OCI-LY7 (cell line): ENCODE measurements around the gene STAMBP. TPM values are rescaled to one million over a fixed set of nuclear protein-coding genes. Genes with fewer than 3 reads are reported as not detected.
A peak's percentile ranks its signal among the peaks of the same experiment; 100 is the strongest.

ENCODE experiments used
- BruUV-seq: library from RNA; stranded (reverse); fragments of 400-500 nt; replicated peaks from 2 replicates; lab custom pipeline; 2021; lab: Mats Ljungman, UMichigan
- CTCF ChIA-PET: fragments of 300-600 bp; sonication (Branson Sonifier 250); formaldehyde crosslinking; loops from one replicate; lab custom pipeline; 2022; ENCODE audit warnings: antibody characterized with exemption; ENCODE audit not compliant: unreplicated experiment; lab: Charles Lee
- POLR2A ChIA-PET: fragments of 300-600 bp; sonication (Branson Sonifier 250); formaldehyde crosslinking; loops from one replicate; lab custom pipeline; 2022; ENCODE audit warnings: antibody characterized with exemption; lab: Charles Lee
- DNase-seq: peaks from one replicate; pipeline ENCODE4 v3.0.0-alpha.2; 2015; ENCODE audit warnings: low spot score
- H2AFZ ChIP-seq: fragments of 200-600 bp; sonication (generic), shearing (Covaris generic); 2 replicates; pipeline ENCODE4 v1.6.1; 2014; ENCODE audit warnings: mild to moderate bottlenecking, antibody characterized with exemption, low read length, moderate library complexity
- H3K27ac ChIP-seq: fragments of 200-600 bp; sonication (generic); 2 replicates; pipeline ENCODE4 v1.5.1; 2014; ENCODE audit warnings: mixed run types, low read depth, mild to moderate bottlenecking, moderate library complexity, low read length, inconsistent platforms; ENCODE audit not compliant: poor library complexity, severe bottlenecking
- H3K36me3 ChIP-seq: fragments of 200-600 bp; sonication (generic); 2 replicates; pipeline ENCODE4 v1.6.1; 2014; ENCODE audit warnings: mild to moderate bottlenecking, antibody characterized with exemption, low read length, moderate library complexity, mixed read lengths; ENCODE audit not compliant: insufficient read depth
- H3K4me1 ChIP-seq: fragments of 200-600 bp; sonication (generic); 2 replicates; pipeline ENCODE4 v1.5.1; 2014; ENCODE audit warnings: mild to moderate bottlenecking, low read length; ENCODE audit not compliant: insufficient read depth, poor library complexity, severe bottlenecking
- H3K4me2 ChIP-seq: fragments of 200-600 bp; sonication (generic); 2 replicates; pipeline ENCODE4 v1.6.1; 2014; ENCODE audit warnings: mild to moderate bottlenecking, low read length
- H3K4me3 ChIP-seq: fragments of 200-600 bp; sonication (generic); 2 replicates; pipeline ENCODE4 v1.5.1; 2014; ENCODE audit warnings: mild to moderate bottlenecking, low read depth, low read length; ENCODE audit not compliant: poor library complexity, severe bottlenecking
- H3K79me2 ChIP-seq: fragments of 200-600 bp; sonication (generic); 2 replicates; pipeline ENCODE4 v1.6.1; 2016; ENCODE audit warnings: low read depth, mild to moderate bottlenecking, low read length, moderate library complexity, mixed read lengths; ENCODE audit not compliant: insufficient read depth
- H3K9me2 ChIP-seq: fragments of 200-600 bp; sonication (generic); 2 replicates; pipeline ENCODE4 v1.6.1; 2016; ENCODE audit warnings: mild to moderate bottlenecking, low read length, mixed read lengths; ENCODE audit not compliant: insufficient read depth
- H3K9me3 ChIP-seq: fragments of 200-600 bp; sonication (generic); 2 replicates; pipeline ENCODE4 v1.6.1; 2014; ENCODE audit warnings: mild to moderate bottlenecking, mixed run types, low read length, mixed read lengths
- H4K20me1 ChIP-seq: fragments of 200-600 bp; sonication (generic); 2 replicates; pipeline ENCODE4 v1.6.1; 2014; ENCODE audit warnings: mild to moderate bottlenecking, antibody characterized with exemption, low read length, moderate library complexity, mixed read lengths; ENCODE audit not compliant: insufficient read depth
- EZH2phosphoT487 ChIP-seq: fragments of 200-600 bp; sonication (generic); IDR thresholded peaks from 2 replicates; pipeline ENCODE4 v1.6.1; 2018; ENCODE audit warnings: low read depth, borderline replicate concordance, mild to moderate bottlenecking, mixed run types, antibody characterized with exemption, low read length, moderate library complexity, mixed read lengths
- intact Hi-C: fragments of 100-400 bp; cut with micrococcal nuclease; formaldehyde crosslinking; loops from one replicate; pipeline ENCODE4 v1.10.0; 2022; ENCODE audit not compliant: unreplicated experiment
- total RNA-seq, 2 experiments: library from RNA; depleted of rRNA in 1 of 2; stranded (reverse); fragments of >200 nt in 1 of 2; shearing (Covaris generic) in 1 of 2; gene quantifications; 2 replicates each; pipeline ENCODE4 v1.2.3, GENCODE V29; 2014 to 2022
- TF ChIP-seq, protein P1 (sequence below): fragments of 200-600 bp; sonication (generic); conservative IDR thresholded peaks from 2 replicates; pipeline ENCODE4 v1.5.1; 2014; ENCODE audit warnings: mild to moderate bottlenecking, antibody characterized with exemption, low read length, moderate library complexity, mixed read lengths

Gene STAMBP
- total RNA-seq, 2 experiments from 2014 or later = 27.2 to 43.7 TPM

DNA sequence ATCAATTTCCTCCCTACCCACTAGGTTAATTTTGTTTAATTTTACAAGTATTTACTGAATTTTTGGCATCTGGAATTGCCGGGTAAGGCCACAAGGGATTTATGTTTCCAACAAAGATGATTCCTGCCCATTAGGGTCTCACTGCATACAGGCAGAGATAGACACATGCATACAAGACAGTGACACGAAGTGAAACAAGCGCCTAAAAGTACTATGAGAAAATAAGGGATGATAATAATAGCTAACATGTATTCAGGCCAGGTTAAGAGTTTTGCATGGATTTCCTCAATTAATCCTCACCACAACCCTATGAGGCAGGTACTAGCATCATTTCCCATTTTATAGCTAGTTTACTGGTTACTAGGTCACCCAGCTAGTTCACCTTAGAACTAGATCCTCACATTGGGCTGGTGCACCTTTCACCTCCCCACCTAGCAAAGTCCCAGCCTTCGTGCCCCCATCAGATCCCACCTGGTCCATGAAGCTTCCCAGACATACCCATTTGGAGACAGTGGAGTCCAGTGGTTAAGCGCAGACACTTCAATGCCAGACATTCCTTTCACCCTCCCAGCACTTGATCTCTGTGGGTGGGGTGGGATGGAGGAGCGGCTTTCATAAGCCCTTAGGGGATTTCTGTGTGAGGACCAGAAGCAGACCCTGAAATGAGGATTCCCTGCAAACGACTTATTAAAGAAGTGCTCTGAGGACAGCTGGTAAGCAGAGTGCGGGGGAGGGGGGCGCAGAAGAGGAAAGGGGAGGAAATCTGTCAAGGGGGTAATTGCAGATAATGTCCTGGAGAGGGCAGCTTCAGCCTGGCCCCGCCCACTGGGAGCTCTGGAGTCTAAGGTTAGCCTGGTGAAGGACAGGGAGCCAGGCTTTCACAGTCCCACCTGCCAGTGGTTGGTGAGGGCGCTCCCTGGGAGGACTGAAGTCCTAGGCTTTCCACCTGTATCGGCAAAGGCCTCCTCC is 92.1 kb downstream of the STAMBP start:
- intact Hi-C loops = no loop called here
- Histone ChIP-seq H3K9me3 (peaks cover 6% of the 10 kb centered on the region; the same call in 1 of the 2 replicates), H3K79me2 (no peaks in the 10 kb centered on the region), H4K20me1 (no peaks in the 10 kb centered on the region), H3K4me2 (no peak overlapping the region), H3K4me1 (peaks cover 15% of the 10 kb centered on the region), H2AFZ (no peak overlapping the region), H3K9me2 (no peaks in the 10 kb centered on the region), H3K27ac (no peak overlapping the region), H3K36me3 (no peaks in the 10 kb centered on the region), H3K4me3 (no peak overlapping the region)
- DNase-seq = peak; percentile 49
- ChIA-PET POLR2A (interaction anchor here (0.6 to 1.5 kb wide), 3 partner anchors 10 to 47 kb away, joined by 3 to 4 read pairs (median 3); no protein-coding TSS in a partner anchor), CTCF (no interaction called here)
- BruUV-seq = no TSS peak
- TF ChIP-seq, protein P1, sequence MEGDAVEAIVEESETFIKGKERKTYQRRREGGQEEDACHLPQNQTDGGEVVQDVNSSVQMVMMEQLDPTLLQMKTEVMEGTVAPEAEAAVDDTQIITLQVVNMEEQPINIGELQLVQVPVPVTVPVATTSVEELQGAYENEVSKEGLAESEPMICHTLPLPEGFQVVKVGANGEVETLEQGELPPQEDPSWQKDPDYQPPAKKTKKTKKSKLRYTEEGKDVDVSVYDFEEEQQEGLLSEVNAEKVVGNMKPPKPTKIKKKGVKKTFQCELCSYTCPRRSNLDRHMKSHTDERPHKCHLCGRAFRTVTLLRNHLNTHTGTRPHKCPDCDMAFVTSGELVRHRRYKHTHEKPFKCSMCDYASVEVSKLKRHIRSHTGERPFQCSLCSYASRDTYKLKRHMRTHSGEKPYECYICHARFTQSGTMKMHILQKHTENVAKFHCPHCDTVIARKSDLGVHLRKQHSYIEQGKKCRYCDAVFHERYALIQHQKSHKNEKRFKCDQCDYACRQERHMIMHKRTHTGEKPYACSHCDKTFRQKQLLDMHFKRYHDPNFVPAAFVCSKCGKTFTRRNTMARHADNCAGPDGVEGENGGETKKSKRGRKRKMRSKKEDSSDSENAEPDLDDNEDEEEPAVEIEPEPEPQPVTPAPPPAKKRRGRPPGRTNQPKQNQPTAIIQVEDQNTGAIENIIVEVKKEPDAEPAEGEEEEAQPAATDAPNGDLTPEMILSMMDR = peak; percentile 57
- no peak for TF ChIP-seq EZH2phosphoT487

DNA sequence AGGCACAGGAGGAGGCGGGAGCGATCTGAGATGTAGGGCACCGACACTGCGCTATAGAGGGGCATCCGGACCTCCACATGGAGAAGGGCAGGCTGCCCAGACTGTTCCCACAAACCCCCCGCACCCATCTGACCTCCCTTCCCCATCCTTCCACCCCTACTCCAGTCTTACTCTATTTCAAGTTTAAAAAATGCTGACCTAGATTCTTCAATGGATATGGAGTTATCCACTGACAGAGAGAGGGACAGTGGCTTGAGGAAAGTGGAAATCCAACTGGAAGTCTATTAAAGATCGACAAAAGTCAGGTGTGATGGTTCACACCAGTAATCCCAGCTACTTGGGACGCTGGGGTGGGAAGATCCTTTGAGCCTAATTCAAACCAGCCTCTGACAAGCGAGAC is 92.8 kb downstream of the STAMBP start:
- H3K9me3 ChIP-seq = peaks cover 10% of the 10 kb centered on the region; the same call in 1 of the 2 replicates
- CTCF ChIA-PET = no interaction called here
- TF ChIP-seq EZH2phosphoT487 = no peak
- TF ChIP-seq, protein P1 = no peak
- H3K4me3 ChIP-seq = no peak overlapping the region
- H3K9me2 ChIP-seq = no peaks in the 10 kb centered on the region
- H4K20me1 ChIP-seq = no peaks in the 10 kb centered on the region
- H2AFZ ChIP-seq = no peak overlapping the region
- no peaks in the 10 kb centered on the region for H3K36me3 ChIP-seq
- H3K4me2 ChIP-seq = no peak overlapping the region
- no peak overlapping the region for H3K27ac ChIP-seq
- H3K4me1 ChIP-seq = peaks cover 20% of the 10 kb centered on the region
- no TSS peak for BruUV-seq
- DNase-seq = no peak
- POLR2A ChIA-PET = interaction anchor here (1.1 to 1.5 kb wide), 2 partner anchors 28 to 48 kb away, joined by 3 read pairs; no protein-coding TSS in a partner anchor
- intact Hi-C loops = no loop called here
- H3K79me2 ChIP-seq = no peaks in the 10 kb centered on the region
